GM19240 (cell line): ENCODE measurements around the gene TEKT3.

Experiments used
- DNase-seq: peaks from one replicate; pipeline ENCODE4 v3.0.0; 2011; ENCODE audit warnings: low spot score; ENCODE audit not compliant: insufficient read length

The TEKT3 gene

GRCh38 chr17:15293558-15293957, 47.8 kb downstream of the TEKT3 start:
- no peak for DNase-seq

GRCh38 chr17:15291674-15292361, 49.6 kb downstream of the TEKT3 start:
- no peak for DNase-seq

GRCh38 chr17:15290605-15291004, 50.8 kb downstream of the TEKT3 start:
- DNase-seq: no peak

- no peak for DNase-seq
Measured at GRCh38 chr17:15289285-15290183, 51.9 kb downstream of the TEKT3 start.

GRCh38 chr17:15288859-15289258, 52.5 kb downstream of the TEKT3 start:
- no peak for DNase-seq

- no peak for DNase-seq
Measured at GRCh38 chr17:15287538-15288267, 53.7 kb downstream of the TEKT3 start.

GRCh38 chr17:15285466-15285865, 55.9 kb downstream of the TEKT3 start:
- DNase-seq: no peak

GRCh38 chr17:15284537-15284936, 56.9 kb downstream of the TEKT3 start:
- no peak for DNase-seq

- no peak for DNase-seq
Measured at GRCh38 chr17:15284107-15284506, 57.3 kb downstream of the TEKT3 start.

GRCh38 chr17:15281909-15282308, 59.5 kb downstream of the TEKT3 start:
- DNase-seq: no peak

- DNase-seq: no peak
Measured at GRCh38 chr17:15278924-15279477, 62.4 kb downstream of the TEKT3 start.

- no peak for DNase-seq
Measured at GRCh38 chr17:15278380-15278779, 63.0 kb downstream of the TEKT3 start.

- no peak for DNase-seq
Measured at GRCh38 chr17:15274017-15274416, 67.4 kb downstream of the TEKT3 start.

- DNase-seq: no peak
Measured at GRCh38 chr17:15273141-15273793, 68.1 kb downstream of the TEKT3 start.

- DNase-seq: no peak
Measured at GRCh38 chr17:15271741-15272140, 69.7 kb downstream of the TEKT3 start.

- no peak for DNase-seq
Measured at GRCh38 chr17:15270628-15271381, 70.6 kb downstream of the TEKT3 start.

- no peak for DNase-seq
Measured at GRCh38 chr17:15269780-15270089, 71.7 kb downstream of the TEKT3 start.

GRCh38 chr17:15269087-15269779, 72.2 kb downstream of the TEKT3 start:
- no peak for DNase-seq

GRCh38 chr17:15268461-15268860, 72.9 kb downstream of the TEKT3 start:
- no peak for DNase-seq

- DNase-seq: no peak
Measured at GRCh38 chr17:15267996-15268395, 73.4 kb downstream of the TEKT3 start.
